ENCODE measurements around the gene RAD21L1.

DNA sequence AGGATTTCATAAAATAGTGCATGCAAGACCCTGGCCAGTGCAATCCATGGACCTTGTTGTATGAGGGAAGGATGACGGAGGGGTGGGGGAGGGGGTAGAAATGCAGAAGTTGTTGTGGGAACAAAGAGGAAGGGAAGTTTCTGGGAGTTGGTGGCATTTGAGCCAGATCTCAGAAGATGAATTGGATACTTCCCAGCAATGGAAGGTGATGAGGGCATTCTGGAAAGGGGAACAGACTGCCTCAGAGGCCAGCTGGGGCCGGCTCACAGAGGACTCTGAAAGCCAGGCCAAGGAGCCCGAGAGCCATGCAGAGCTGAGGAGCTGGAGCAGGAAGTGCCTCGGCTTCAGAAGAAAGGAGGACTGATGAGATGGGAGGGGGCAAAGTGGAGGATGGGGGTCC is 43.7 kb upstream of the RAD21L1 start:
- TF ChIP-seq EGR1 (IDR thresholded peaks at IDR 0.05) (no peak), TEAD4 (IDR thresholded peaks at IDR 0.05) (no peak), EP300 (IDR thresholded peaks at IDR 0.05; ENCODE audit: borderline replicate concordance) (no peak), CREB1 (IDR thresholded peaks at IDR 0.05; ENCODE audit: low read depth) (no peak), NFIC (IDR thresholded peaks at IDR 0.05) (no peak)
- TF ChIP-seq, protein P1, sequence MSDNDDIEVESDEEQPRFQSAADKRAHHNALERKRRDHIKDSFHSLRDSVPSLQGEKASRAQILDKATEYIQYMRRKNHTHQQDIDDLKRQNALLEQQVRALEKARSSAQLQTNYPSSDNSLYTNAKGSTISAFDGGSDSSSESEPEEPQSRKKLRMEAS (IDR thresholded peaks at IDR 0.05) = no peak

Measured in Ishikawa (cell line).